ENCODE data around the gene OR6T1.

The OR6T1 gene

GRCh38 chr11:123943738-123944137 lies at the start of gene OR6T1:
OR6T1 (minus strand) TSS chr11:123943838; CDS start chr11:123943838, 0 bp downstream.
- no peak for DNase-seq

GRCh38 chr11:123979311-123979710 lies 35.7 kb upstream of the OR6T1 start:
- no peak for DNase-seq

- DNase-seq = no peak
Observed at GRCh38 chr11:123977731-123978347, 34.2 kb upstream of the OR6T1 start, which contains the start of gene OR10S1. OR10S1 (minus strand) TSS chr11:123977781; CDS start chr11:123977664, 117 bp downstream.

- no peak for DNase-seq
Observed at GRCh38 chr11:123976770-123977560, 33.3 kb upstream of the OR6T1 start.

DNA sequence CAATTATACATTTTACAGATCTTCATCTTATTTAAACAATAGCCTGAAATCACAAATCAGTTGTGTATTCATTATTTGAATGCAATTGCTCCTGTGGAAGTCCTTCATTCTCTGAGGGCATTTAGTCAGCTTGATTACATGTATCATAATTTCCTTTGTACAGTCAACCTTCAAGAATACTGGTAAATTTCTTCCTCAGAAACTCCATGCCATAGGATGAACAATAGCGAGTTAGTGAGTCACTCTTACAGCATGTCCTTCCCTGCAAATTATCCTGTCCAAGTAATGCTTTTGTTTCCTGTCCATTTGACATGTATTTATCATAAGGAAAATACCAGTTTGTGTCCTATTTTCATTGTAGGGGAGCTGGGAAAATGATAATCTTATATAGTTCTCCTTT lies 30.2 kb upstream of the OR6T1 start:
- no peak for DNase-seq

- DNase-seq = no peak
Observed at GRCh38 chr11:123956752-123957151, 13.1 kb upstream of the OR6T1 start.

GRCh38 chr11:123945132-123945531 lies 1.5 kb upstream of the OR6T1 start:
- no peak for DNase-seq

- DNase-seq = no peak
Observed at GRCh38 chr11:123942413-123942812, 1.2 kb downstream of the OR6T1 start.

DNA sequence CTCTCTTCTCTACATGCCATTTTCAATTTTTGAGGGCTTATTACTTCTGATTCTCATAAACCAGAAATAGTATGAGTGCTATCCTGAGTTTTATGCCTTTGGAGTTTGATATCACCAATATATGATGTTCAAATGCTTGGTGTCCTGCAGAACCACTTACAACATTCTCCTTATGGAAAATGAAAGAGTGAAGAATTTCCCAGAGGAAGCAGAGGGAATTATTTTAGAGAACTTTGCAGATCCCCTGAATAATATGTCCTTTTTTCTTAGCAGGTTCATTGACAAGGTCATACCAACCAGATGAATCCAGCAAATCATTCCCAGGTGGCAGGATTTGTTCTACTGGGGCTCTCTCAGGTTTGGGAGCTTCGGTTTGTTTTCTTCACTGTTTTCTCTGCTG lies 4.3 kb downstream of the OR6T1 start, which contains the start of gene OR4D5:
Gene OR4D5, plus strand, starts transcription at position 301 of the 400 bp plus-strand sequence. Its CDS starts 0 bp downstream, at position 301.
- DNase-seq = no peak

DNA sequence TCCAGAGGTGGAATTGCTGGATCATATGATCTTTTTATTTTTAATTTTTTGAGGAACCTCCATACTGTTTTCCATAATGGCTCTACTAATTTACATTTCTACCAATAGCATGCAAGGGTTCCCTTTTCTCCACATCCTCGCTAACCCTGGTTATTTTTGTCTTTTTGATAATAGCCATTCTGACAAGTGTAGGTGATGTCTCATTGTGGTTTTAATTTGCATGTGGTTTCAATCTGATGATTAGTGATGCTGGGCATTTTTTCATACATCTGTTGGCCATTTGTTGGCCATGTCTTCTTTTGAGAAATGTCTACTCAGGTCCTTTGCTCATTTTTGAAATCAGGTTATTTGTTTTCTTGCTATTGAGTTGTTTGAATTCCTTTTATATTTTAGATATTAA lies 19.6 kb downstream of the OR6T1 start:
- no peak for DNase-seq

DNA sequence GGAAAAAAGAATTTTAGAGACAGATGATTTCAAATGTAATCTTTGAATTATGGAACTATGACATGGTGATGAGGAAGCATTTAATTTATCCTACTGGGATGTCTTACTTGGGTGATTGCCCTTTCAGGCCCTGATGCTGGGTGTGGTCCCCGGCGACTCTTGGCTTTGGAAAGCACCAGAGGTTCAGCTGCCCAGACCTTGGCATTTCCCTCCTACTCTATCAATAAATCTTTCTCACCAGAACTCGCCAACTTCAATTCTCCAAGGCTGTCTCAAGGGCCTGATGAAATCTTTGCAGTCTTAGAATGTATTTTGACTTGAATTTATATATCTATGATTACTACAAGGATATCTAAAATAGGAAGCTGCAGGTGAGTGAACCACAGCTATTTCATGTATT lies 22.7 kb downstream of the OR6T1 start:
- DNase-seq = no peak

DNA sequence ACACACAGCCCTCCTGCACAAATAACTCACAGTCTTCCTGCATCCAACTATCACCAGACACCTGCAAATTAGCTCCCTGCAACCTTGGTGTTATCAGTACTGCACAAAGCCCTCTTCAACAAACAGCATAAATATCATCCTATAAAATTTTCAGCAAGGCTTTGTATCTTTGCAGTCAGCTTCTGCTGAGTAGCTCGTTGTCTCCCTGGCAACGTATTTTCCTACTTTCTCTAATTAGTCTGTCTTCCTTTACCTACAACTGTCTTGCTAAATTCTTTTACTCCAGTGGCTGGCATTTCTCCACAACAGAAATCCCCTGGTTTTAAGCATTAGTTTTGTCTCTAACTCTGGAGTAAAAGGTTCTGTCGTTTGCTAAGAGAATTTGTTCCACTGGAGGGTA lies 37.8 kb downstream of the OR6T1 start:
- DNase-seq = no peak

GRCh38 chr11:123904932-123905331 lies 38.7 kb downstream of the OR6T1 start:
- no peak for DNase-seq

DNA sequence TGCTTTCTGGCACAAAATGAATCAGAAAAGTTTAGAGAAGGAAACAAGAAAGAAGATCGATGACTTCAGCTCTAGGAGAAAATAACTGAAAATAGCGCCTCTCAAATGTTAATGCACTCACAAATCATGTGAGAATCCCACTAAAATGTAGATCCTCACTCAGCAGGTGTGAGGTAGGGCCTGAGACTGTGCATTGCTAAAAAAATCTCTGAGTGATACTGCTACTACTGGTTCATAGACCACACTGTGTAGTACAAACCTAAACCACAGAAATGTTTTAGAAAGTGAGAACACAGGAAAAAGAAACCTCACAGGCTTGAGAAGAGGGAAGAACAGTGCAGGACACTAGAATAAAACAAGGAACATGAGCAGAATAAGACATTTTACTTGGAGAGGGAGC lies 39.7 kb downstream of the OR6T1 start:
- no peak for DNase-seq

- DNase-seq = no peak
Observed at GRCh38 chr11:123901867-123902266, 41.8 kb downstream of the OR6T1 start, which contains the start of gene OR8D4. OR8D4 (plus strand) TSS chr11:123902167; CDS start chr11:123906432, 4,265 bp downstream.

DNA sequence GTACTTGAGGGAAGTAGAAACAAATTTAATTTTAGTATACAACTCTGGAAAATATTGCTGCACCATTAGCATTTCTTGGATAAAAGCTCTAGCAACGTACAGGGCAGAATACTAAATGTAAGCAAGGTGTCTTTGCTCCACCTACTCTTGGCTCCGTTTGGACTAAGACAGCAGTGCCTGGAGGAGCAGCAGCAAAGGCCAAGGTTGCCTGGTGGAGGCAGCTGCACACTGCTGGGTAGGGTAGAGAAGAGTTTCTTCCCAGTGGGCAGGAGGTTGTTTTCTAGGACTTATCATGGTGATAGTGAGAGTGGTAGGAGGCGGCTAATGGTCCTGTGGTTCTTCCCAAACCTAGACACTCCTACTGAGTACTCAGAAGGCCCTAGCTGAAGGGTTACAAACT lies 43.8 kb downstream of the OR6T1 start:
- no peak for DNase-seq
